HG02943 (cell line): ENCODE measurements around the gene SPATA3.
A peak's percentile ranks its signal among the peaks of the same experiment; 100 is the strongest.

Source experiments
- ATAC-seq: cut with Tn5 transposase; IDR thresholded peaks from one replicate; pipeline ENCODE4 v1.9.1; 2021; ENCODE audit warnings: mild to moderate bottlenecking, low read depth, moderate library complexity; ENCODE audit not compliant: unreplicated experiment

Gene SPATA3

DNA sequence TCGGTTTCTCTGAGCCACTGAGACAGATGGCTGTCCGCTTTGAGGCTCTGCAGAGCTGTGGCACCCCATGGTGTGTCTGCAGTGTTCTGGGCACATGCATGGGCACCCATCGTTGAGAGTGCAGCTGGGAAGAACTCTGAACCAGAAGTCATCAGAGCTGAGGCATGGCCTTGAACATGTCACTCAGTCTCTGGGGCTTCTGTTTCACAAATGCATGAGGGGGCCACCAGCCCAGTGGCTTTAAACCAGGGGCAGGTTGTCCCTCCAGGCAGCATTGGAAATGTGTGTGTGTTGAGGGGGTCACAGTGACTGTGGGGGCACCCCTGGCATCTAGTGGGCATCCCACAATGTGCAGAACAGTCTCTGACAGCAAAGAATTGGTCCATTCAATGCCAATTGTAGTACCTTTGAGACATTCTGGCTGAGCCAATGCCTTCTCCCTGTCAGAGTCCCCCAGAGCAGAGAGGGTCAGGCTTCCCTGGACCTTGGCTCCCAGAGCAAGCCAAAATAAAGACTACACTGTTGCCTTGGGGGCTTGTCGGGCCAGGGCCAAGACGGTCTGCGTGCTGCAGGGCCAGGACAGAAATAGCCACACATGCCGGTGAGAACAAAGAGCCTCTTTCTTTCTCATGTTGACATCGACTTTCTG lies 51.5 kb downstream of the SPATA3 start:
- ATAC-seq = no peak

DNA sequence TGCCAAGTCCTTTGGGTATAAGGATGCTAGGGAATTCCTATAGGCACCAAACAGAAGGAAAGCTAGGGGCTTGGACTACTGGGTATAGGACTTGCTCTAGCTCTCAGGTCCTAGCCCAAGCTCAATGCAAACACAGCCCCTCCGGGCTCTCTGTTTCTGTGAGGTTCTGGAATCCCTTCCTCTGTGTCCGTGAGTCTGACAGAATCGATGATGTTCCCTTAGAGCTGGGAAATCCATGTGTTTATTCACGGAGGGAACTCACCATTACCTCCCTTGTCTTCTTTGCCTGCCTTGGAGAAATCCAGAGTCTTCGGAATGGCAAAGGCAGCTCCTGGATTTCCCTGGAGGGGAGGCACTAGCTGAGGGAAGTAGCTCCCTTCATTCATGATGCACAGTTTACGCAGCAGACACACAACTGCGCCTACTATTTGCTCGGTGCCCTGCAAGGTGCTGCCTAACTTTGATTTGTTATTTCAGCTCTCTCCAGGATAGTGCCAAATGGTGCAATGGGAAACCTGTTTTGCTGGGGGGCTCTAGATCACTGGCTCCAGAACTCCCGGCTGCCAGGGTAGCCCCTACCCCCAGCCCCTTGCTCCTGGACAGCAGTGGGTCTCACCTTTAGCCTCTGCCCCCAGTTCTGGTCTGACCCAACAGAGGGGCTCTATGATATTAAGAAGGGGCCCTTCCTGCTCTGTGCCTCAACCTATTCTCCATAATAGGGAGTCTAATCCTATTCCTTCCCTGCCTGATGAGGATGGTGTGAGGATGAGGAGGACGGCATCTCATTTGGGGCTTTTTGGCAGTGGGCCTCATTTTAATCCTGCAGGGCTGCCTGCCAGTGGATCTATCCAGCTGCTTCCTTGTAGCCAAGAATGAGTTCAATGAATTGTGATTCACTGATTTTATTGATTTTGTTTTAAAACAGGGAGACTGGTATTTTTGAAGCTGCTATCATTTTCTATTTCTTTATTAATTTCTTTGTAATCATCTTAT lies 52.3 kb downstream of the SPATA3 start:
- no peak for ATAC-seq

DNA sequence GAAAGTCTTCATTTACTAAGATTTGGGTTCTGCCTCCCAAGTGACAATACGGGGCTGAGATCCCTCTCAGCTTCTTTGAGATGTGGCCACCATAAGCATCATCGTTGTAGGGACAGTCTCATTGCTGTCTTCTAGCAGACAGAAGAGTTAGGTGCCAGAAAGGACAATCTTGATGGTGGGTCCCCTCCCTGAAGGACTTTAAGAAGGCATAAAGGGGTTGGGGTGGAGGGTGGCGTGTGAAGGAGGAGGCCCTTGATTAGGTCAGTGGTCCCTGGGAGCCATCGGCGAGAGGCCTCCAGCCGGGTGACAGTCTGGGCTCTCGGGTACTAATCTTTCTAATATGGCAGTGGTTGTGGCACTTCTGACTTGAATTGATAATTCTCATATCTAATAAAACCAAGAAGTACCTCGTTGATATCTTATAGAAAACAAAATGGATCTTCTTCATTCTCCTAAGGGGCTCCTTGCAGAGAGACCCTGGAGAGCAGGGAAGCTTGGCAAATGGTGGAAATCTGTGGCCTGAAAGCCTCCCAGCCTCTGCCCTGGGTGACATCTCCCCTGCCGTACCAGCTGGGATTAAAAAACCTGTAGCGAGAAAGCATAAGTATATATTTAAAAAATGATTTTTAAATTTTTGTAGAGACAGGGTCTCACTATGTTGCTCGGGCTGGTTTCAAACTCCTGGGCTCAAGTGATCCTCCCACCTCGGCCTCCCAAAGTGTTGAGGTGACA lies 53.5 kb downstream of the SPATA3 start:
- ATAC-seq = no peak

DNA sequence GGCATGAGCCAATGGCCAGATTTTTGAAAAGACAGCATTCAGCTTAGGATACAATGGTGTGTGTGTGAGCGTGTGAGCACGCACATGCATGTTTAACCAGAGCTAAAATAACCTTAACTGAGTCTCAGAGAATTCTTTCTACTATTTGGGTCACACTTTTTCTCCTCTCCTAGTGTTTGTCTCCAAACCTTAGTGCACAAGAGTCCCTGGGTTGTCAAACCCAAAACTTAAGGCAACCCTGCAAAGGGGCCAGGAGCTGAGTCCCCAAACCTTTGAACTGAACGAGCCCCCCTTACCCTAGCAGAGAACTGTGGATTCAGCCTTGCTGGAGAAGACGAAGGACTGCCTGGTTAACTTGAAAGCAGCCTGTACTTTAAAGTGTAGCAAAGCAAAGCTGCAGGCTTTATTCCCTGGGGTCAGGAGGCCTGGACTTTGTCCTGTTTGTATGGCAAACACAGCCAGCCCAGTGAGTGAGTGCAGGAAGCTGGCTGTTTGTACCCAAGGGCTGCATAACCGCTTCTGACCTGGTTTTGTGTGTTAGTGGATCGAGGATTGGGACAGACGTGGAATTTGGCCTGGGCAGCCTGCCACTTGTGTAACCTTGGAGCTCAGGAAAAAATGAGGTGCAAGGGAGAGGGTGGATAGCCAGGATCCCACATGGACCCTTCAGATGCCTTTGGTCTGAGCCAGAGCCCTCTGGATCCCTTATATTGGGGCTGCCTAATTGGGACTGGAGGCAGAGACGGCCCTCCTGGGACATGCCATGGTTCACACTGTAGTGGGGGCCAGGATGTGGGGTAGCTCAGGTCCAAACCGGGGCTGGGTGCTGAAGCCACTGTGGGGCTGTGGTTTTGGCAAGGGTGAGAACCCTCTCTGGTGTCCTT lies 54.3 kb downstream of the SPATA3 start:
- ATAC-seq = no peak

DNA sequence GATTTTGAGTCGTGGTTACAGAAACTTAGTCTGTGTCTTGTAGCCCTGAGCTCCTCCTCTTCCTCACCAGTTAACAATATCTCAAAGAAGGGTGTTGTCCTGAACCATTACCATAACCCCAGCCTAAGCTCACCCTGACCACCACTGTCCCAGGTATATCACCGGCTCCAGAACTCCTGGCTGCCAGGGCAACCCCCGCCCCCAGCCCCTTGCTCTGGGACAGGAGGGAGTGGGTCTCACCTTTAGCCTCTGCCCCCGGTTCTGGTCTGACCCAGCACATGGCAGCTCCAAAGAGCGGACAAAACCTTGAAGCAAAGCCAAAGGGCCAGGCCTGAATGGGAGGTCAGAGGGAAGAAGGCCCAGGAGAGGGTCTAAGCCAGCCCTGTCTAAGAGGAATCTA lies 55.2 kb downstream of the SPATA3 start:
- no peak for ATAC-seq

DNA sequence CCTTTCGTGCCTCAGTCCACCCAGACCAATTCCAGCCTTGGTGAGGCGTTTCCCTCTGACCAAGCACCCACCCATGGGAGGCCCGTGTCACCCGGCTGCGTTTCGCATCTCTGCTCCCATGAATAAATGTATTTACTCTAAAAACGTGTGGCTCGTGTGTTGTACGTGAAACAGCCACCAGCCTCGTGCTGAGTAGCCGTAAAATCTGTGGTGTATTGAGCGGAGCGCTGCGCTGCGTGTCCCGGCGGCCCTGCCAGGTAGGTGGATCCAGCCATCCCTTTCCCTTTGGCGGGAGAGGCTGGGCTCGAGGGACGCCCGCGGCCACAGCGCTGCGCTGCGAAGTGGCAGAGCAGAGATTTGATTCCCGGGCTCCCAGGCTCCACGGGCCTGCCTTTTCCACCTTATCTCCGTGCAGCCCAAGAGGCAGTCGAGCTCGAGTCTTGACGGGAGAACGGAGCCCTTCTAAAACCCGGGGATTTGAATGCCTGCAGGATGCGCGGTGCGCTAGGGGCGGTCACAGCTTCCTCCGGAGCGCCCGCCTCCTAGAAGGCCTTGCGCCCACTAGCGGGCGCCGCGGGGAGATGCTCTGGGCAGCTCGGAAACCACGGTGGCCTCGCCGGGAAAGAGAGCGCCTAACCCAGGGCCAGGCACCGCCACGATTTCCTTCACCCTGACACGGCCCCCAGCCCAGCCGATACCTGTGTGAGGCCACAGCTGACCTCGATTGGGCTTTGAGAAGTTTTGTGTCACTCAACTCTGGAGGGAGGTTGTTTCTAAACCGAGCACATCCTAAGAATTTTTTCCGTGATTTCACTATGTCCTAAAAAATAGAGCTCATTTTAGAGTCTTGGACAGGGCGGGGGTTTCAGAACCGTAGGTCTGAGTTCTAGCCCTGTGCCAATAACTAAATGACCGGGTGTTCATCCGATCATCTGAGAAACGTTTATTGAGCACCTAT lies 56.9 kb downstream of the SPATA3 start:
- peak; percentile 52 for ATAC-seq

DNA sequence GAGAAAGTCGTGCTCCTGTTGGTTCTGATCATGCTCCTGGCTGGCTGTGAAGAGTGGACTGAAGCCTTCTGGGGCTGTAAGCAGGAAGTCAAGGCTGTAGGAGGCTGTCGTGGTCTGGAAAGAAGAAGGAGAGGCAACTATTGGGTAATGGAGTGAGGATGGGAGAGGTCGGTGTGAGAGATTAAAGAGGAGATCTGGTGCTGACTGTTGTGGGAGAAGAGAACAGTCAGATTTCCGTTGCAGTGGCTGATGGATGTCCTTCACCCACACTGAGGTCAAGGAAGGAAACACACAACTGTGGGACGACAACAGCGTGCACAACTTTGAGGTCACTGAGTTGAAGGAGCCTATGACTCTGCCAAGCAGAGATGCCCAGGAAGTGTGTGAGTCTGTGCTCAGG lies 57.9 kb downstream of the SPATA3 start:
- no peak for ATAC-seq

DNA sequence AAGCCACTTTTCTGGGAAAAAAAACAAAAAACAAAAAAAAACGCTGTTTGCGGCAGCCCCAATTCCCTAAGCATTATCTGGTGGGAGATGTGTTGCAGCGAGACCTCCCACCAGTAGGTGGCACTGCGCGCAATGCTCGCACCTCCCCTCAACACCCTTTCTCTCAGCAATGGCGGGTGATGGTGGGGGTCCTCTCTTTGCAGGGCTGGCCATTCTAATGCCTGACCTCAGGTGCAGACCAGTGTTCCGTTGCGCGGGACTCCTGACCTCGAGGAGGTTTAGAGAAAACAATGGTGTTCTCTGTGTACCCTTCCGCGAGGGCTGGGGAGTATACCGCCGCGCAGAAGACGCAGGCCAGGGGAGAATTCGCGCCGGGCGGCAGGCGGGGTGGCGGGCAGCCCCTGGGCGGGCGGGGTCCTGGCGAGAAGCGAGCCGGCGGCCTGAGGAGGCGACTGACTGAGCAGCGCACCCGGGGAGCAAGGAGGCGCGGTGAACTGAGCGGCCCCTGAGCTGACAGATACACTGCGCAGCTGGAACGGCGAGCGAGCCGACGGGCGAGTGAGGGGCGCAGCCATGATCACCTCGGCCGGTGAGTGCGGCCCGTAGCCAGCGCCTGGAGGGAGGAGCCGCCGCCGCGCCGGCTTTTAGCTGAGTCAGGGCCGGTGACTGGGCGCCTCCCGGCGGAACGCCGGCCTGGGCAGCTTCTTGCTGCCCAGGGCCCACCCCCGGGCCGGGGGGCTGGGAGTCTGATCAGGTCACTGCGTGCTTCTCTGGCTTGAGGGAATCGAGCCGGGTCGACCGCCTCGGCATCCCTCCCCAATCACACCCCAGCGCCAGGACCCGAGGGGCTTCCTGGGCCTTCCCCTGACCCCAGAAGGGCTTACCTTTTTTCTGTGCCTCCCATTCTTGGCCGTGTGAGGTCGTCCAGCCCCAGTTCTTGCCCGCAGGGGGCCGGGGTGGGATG lies 60.8 kb downstream of the SPATA3 start, which contains the start of gene PSMD1:
PSMD1 (plus strand) TSS at position 415 of the 964 bp plus-strand sequence; CDS start at position 574, 159 bp downstream.
- peak; percentile 75 for ATAC-seq

DNA sequence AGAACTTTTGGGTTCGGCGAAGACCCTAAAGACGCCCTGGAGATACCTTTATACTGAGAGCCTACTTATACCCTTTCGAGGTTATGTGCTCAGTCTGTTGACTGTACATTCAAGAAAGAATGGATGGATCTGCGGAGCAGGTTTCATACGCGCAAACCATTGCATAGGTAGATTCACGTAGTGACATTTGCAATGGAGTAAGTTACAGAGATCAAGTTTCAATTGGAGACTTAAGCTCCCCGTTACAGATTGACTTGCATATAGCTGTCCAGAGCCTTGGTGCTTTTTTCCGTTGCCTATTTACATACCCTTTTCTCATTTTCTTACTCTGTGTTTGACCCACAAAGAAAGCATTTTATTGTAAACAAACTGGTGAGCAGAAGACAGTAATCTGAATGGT lies 61.7 kb downstream of the SPATA3 start:
- no peak for ATAC-seq
